Bronchus fibroblast of lung (primary cell): ENCODE measurements around the gene MBD6. TPM values are rescaled to one million over a fixed set of nuclear protein-coding genes. Genes with fewer than 3 reads are reported as not detected.

Source experiments
- total RNA-seq: library from RNA; depleted of rRNA; stranded (reverse); fragments of >200 nt; gene quantifications from 2 replicates; pipeline ENCODE4 v1.2.3, GENCODE V29; 2015

Gene MBD6, protein sequence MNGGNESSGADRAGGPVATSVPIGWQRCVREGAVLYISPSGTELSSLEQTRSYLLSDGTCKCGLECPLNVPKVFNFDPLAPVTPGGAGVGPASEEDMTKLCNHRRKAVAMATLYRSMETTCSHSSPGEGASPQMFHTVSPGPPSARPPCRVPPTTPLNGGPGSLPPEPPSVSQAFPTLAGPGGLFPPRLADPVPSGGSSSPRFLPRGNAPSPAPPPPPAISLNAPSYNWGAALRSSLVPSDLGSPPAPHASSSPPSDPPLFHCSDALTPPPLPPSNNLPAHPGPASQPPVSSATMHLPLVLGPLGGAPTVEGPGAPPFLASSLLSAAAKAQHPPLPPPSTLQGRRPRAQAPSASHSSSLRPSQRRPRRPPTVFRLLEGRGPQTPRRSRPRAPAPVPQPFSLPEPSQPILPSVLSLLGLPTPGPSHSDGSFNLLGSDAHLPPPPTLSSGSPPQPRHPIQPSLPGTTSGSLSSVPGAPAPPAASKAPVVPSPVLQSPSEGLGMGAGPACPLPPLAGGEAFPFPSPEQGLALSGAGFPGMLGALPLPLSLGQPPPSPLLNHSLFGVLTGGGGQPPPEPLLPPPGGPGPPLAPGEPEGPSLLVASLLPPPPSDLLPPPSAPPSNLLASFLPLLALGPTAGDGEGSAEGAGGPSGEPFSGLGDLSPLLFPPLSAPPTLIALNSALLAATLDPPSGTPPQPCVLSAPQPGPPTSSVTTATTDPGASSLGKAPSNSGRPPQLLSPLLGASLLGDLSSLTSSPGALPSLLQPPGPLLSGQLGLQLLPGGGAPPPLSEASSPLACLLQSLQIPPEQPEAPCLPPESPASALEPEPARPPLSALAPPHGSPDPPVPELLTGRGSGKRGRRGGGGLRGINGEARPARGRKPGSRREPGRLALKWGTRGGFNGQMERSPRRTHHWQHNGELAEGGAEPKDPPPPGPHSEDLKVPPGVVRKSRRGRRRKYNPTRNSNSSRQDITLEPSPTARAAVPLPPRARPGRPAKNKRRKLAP
- total RNA-seq = 4.7 and 9.4 TPM in 2 replicates

DNA sequence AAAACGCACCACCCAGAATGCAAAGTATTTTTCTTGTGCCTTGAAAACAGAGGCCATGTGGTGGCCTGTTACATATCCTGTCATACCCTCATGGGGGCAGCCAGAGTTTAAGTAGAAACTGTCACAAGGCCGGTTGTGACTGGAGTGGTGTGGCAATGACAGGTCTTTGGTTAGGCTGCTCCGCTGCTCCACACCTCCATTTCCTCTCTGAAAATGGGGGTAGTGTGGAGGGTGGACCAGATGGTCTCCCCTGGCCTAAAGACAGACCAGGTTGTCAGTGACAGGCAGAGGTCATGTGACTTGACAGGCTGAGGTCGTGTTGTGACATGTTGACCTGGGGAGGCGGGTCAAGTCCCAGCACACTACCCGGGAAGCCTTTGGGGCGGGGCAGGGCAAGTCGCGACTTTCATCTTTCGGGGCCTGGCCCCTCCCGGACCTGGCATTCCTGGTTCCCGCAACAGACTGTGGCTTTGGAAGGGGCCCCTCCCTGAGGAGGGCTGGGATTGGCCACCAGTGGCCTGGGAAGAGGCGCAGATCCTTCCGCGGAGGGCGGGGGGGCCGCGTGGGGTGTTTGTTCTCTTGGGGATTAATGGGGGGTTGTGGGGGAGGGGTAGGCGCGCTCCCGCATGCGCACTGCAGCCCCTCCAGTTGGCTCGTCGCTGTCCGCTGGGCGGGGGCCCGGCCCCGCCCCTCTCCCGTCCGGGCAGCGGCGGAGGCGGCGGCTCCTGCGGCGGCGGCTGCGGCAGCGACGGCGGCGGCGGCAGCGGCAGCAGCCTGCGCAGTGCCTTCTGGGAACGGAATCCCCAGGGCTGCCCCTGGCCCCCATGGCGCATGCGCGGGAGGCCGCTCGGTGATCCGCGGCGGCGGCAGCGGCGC, at the start of gene MBD6:
MBD6 (plus strand) TSS at position 814 of the 876 bp plus-strand sequence. CDS start 1,480 bp downstream, outside the sequence.

DNA sequence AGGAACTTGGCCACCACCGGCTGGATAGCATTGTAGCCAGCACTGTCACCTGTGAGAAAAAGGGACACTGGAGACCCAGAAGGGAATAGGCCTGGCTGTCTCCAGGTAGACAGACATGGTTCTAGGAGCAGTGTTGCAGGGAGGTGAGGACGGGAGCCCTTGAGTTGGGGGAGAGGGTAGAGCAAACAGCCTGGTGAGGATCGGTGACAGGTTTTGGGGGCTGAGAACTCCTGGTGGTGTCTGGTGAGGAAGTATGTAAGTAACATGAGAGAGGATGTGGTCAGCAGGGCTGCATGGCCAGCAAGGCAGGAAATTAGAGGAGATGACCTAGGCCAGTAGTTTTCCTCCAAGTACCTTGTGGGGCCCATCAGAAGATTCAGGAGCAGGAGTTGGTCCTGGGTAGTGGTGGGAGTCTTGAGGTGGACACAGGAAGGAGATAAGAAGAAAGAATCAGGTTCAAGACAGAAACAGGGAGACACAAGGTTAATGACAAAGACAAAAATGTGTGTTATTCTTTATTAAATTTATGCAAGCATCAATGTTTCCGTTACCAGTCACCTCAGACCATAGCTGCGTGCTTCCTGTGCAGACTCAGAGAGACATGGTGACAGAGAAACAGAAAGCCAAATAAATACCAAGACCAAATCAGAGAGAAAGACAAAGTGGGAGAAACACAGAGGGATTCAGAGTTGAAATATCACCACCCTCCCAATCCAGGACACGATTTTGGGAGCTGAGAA, 43.1 kb upstream of the MBD6 start, which contains the start of gene ARHGAP9:
ARHGAP9 (minus strand) TSS at position 491 of the 740 bp plus-strand sequence; CDS start at position 31, 460 bp downstream.

DNA sequence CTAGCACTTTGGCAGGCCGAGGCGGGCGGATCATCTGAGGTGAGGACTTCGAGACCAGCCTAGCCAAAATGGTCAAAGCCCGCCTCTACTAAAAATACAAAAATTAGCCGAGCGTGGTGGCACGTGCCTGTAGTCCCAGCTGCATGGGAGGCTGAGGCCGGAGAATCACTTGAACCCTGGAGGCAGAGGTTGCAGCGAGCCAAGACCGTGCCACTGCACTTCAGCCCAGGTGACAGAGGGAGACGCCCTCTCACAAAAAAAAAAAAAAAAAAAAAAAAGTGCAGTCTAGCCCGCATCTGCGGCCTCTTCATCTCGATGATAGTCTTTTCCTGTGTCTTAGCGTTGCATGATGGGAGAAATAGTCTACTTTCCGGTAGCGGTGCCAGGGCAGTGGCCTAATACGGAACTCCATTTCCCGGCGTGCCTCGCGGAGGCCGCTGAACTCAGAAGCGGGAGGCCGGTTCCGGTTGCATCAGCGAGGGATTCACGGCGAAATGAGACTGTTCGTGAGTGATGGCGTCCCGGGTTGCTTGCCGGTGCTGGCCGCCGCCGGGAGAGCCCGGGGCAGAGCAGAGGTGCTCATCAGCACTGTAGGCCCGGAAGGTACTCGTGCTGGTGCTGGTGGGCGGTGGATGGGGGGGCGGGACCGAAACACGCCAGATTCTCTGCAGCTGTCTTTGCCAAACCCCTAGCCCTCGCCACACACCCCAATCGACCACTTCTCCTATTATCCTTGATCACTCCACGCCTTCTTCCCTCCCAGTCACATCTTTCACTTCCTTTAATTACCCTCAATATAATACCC, 34.8 kb upstream of the MBD6 start, which contains the start of gene MARS1:
MARS1 (plus strand) TSS at position 472 of the 805 bp plus-strand sequence; CDS start at position 495, 23 bp downstream.

DNA sequence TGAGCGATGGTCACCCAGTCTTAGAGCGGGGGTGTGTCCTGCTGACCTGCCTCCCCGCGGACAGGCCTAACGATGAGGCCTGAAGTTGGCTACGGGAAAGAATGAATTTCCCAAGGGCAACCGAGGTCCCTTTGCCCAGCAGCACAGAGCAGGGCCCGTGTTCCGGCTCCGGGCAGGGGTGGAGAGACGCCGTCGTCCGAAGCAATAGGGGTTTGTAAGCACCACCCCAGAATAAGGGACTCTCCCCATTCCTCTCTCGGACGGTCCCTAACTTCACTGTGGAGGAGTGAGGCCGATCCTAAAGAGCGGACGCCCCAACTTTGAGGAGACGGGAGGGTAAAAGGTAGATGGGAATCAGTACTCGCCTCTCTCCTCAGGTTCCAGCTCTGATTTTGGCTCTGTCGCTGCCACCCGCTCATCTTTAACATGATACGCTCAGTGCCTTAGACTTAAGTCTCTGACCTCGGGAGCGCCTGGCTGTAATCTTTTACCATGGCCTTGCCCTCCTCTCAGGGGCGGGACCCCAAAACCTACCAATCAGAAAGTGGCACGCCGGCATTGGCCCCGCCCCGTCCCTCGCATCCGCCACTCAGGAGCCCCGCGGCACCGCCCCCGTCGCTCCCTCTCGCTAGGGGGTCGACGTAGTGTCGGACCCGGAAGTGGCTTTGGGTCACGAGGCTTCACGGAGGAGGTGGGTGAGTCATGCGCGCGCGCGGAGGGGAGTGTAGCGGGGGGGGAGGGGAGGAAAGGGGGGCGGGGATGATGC, 2.4 kb upstream of the MBD6 start, which contains the start of gene DDIT3:
DDIT3 (minus strand) TSS at position 462 of the 766 bp plus-strand sequence. CDS start 3,108 bp downstream, outside the sequence.

DNA sequence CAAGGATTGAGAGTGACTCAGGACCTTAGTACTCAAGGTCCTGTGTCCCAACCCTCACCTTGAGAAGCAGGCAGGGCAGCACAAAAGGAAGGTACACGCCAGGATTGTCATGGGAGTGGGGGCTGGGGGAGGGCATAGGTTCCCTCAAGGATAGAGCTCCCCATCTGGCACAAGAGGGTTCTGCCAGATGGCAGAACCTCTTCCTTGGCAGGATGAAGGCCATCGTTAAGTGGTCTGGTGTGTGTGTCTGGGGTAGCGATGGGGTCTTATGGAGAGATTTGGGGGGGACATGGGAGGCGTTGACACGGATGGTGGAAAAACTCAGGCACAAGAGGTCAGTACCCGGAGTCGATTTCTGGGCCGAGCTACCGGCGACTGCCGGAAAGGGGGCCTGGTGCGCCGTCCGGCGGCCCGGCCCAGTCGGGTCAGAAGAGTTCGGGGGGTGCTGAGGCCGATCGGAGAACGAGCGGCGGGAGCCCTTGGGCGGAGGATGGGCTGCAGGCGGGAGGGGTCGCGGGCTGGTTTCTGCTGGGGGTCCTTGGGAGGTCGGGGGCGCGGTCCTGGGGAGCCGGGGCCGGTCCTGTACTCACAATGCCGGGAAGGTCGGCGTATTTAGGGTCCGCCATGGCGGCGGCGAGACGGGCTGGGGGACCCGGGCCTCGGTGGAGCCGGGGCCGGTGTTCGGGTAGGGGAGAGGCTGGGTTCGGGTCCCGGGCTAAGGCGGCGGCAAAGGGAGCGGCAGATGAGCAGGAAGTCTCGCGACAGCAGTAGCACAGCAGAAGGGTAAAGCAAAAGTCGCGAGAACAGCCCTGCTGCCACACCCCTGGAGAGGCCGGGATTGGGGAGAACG, 24.0 kb downstream of the MBD6 start, which contains the start of gene DCTN2:
DCTN2 (minus strand) TSS at position 755 of the 850 bp plus-strand sequence; CDS start at position 626, 129 bp downstream.

DNA sequence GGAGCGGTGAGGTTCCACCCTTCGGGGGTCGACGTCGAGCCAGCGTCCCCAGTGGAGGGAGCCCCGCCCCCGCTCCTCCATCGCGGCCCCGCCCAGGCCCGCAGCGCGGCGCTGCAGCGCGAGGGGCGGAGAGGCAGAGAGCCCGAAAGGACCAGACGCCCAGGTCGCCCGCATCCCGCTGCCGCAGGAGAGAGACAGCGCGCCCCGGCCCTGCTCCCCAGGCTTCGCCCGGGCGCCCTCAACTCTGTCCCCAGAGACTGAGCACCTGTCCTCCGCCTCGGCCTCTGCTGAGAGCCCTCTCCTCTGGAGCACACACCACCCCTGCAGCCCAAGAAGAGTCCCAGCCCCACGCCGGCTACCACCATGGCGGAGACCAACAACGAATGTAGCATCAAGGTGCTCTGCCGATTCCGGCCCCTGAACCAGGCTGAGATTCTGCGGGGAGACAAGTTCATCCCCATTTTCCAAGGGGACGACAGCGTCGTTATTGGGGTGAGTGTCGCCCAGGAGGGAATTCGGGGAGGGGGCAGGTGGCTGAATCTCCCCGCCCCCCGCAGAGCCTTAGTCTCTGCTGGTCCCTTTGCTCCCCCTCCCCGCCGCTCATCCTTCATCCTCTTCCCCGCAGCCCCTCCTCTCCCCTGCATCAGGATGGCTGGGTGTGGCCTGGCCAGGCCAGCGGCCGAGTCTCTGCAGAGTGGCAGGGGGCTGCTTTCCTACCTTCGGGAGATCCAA, 27.5 kb downstream of the MBD6 start, which contains the start of gene KIF5A:
KIF5A (plus strand) TSS at position 136 of the 732 bp plus-strand sequence; CDS start at position 364, 228 bp downstream.

Other genes starting within 250 kb of the MBD6 start
- gene R3HDM2, start 91.8 kb upstream of the MBD6 start, total RNA-seq = 16.8 and 18.7 TPM in 2 replicates
- under 0.01 TPM in 1 of 2 replicates, not detected in the other for gene INHBC, start 88.0 kb upstream of the MBD6 start, total RNA-seq
- 8.0 and 10.9 TPM in 2 replicates for gene INHBE, start 67.5 kb upstream of the MBD6 start, total RNA-seq
- 1.5 and 1.8 TPM in 2 replicates for gene GLI1, start 63.0 kb upstream of the MBD6 start, total RNA-seq
- gene ARHGAP9, start 43.0 kb upstream of the MBD6 start, total RNA-seq = not detected in 2 replicates
- gene MARS1, start 34.8 kb upstream of the MBD6 start, total RNA-seq = 160 and 168 TPM in 2 replicates
- gene DDIT3, start 2.3 kb upstream of the MBD6 start, total RNA-seq = 44.3 and 48.3 TPM in 2 replicates
- gene DCTN2, start 24.4 kb downstream of the MBD6 start, total RNA-seq = 166 and 209 TPM in 2 replicates
- gene KIF5A, start 27.2 kb downstream of the MBD6 start, total RNA-seq = 0.45 and 0.50 TPM in 2 replicates
- gene PIP4K2C, start 68.4 kb downstream of the MBD6 start, total RNA-seq = 12.2 and 14.3 TPM in 2 replicates
- 21.0 and 22.1 TPM in 2 replicates for gene DTX3, start 82.0 kb downstream of the MBD6 start, total RNA-seq
- gene ARHGEF25, start 88.6 kb downstream of the MBD6 start, total RNA-seq = 15.6 and 16.5 TPM in 2 replicates
- gene B4GALNT1, start 110.4 kb downstream of the MBD6 start, total RNA-seq = 1.3 and 1.7 TPM in 2 replicates
- 144 and 160 TPM in 2 replicates for gene OS9, start 171.3 kb downstream of the MBD6 start, total RNA-seq
- gene AGAP2, start 215.9 kb downstream of the MBD6 start, total RNA-seq = under 0.01 and 0.15 TPM in 2 replicates
- gene TSPAN31, start 222.2 kb downstream of the MBD6 start, total RNA-seq = 47.7 and 49.4 TPM in 2 replicates
- 202 and 252 TPM in 2 replicates for gene CDK4, start 229.5 kb downstream of the MBD6 start, total RNA-seq
- gene MARCHF9, start 232.3 kb downstream of the MBD6 start, total RNA-seq = 2.2 and 2.4 TPM in 2 replicates
- 0.15 and 1.7 TPM in 2 replicates for gene CYP27B1, start 244.3 kb downstream of the MBD6 start, total RNA-seq
- 15.3 and 16.1 TPM in 2 replicates for gene METTL1, start 249.3 kb downstream of the MBD6 start, total RNA-seq
- gene EEF1AKMT3, start 249.8 kb downstream of the MBD6 start, total RNA-seq = 3.9 and 5.4 TPM in 2 replicates